ENCODE data around the gene IL6ST. TPM values are rescaled to one million over a fixed set of nuclear protein-coding genes. Genes with fewer than 3 reads are reported as not detected.

Gene IL6ST
- total RNA-seq, 1 donor from 2014 or later: 137 TPM

Other genes with a start within 250 kb of the IL6ST start
- gene IL31RA, start 143.6 kb downstream of the IL6ST start, total RNA-seq: not detected
- gene ANKRD55, start 238.4 kb upstream of the IL6ST start, total RNA-seq: not detected